HL-60 (cell line): ENCODE results near the gene SLCO2A1.

Experiments
- DNase-seq, 2 experiments: peaks; one replicate each; pipeline ENCODE4 v3.0.0-alpha.2; 2010 to 2020; ENCODE audit warnings: low read depth in 1 of 2, low spot score in 1 of 2
- H3K27ac ChIP-seq: fragments of 250-450 bp; sonication (Bioruptor Pico); replicated peaks from 2 replicates; pipeline ENCODE4 v1.5.1; 2020; ENCODE audit warnings: mild to moderate bottlenecking, moderate library complexity
- H3K27me3 ChIP-seq: fragments of 250-450 bp; sonication (Bioruptor Pico); 2 replicates; pipeline ENCODE4 v1.5.1; 2021; ENCODE audit warnings: mild to moderate bottlenecking, moderate library complexity; ENCODE audit not compliant: insufficient read depth, poor library complexity, severe bottlenecking
- H3K4me3 ChIP-seq: replicated peaks from 2 replicates; pipeline ENCODE4 v1.5.1; 2011; ENCODE audit warnings: mild to moderate bottlenecking, control low read depth, low read length; ENCODE audit not compliant: insufficient read depth
- CTCF ChIP-seq: IDR thresholded peaks from one replicate; pipeline ENCODE4 v1.5.1; 2011; ENCODE audit warnings: low read length, control low read depth, inconsistent platforms; ENCODE audit not compliant: insufficient read depth
- GABPA ChIP-seq: IDR thresholded peaks from 2 replicates; pipeline ENCODE4 v1.6.1; 2012; ENCODE audit warnings: low read depth
- POLR2AphosphoS5 ChIP-seq: IDR thresholded peaks from 2 replicates; pipeline ENCODE4 v1.6.1; 2012; ENCODE audit warnings: low read depth
- REST ChIP-seq: IDR thresholded peaks from 2 replicates; pipeline ENCODE4 v1.6.1; 2012; ENCODE audit warnings: low read depth; ENCODE audit not compliant: insufficient replicate concordance
- SPI1 ChIP-seq: IDR thresholded peaks from 2 replicates; pipeline ENCODE4 v1.6.1; 2012; ENCODE audit warnings: low read depth, mild to moderate bottlenecking, borderline replicate concordance

Gene SLCO2A1

GRCh38 chr3:133949438-133949837 is 80.3 kb downstream of the SLCO2A1 start:
- TF ChIP-seq SPI1 (no peak), POLR2AphosphoS5 (no peak), REST (no peak), GABPA (no peak), CTCF (no peak)
- DNase-seq, result no peak
- H3K27ac ChIP-seq, result no peak overlapping the region
- no peak overlapping the region for H3K4me3 ChIP-seq
- H3K27me3 ChIP-seq, result no peaks in the 10 kb centered on the region

- H3K27me3 ChIP-seq, result no peaks in the 10 kb centered on the region
- TF ChIP-seq POLR2AphosphoS5, result no peak
- no peak for TF ChIP-seq CTCF
- TF ChIP-seq SPI1, result no peak
- TF ChIP-seq REST, result no peak
- no peak for TF ChIP-seq GABPA
- no peak overlapping the region for H3K27ac ChIP-seq
- no peak overlapping the region for H3K4me3 ChIP-seq
- DNase-seq, result no peak
Observed at GRCh38 chr3:133948996-133949395, 80.7 kb downstream of the SLCO2A1 start.

GRCh38 chr3:133948131-133948810 is 81.5 kb downstream of the SLCO2A1 start:
- H3K27ac ChIP-seq, result no peak overlapping the region
- DNase-seq, result no peak
- H3K4me3 ChIP-seq, result no peak overlapping the region
- no peak for TF ChIP-seq REST
- TF ChIP-seq SPI1, result no peak
- TF ChIP-seq POLR2AphosphoS5, result no peak
- TF ChIP-seq GABPA, result no peak
- TF ChIP-seq CTCF, result no peak
- no peaks in the 10 kb centered on the region for H3K27me3 ChIP-seq
